ENCODE results near the gene USH1G. TPM values are rescaled to one million over a fixed set of nuclear protein-coding genes. Genes with fewer than 3 reads are reported as not detected.
A peak's percentile ranks its signal among the peaks of the same experiment; 100 is the strongest.

Gene USH1G
- polyA plus RNA-seq, 2 donors, result 6.0 to 11.9 TPM

GRCh38 chr17:74954665-74955421 lies 31.8 kb upstream of the USH1G start:
- Histone ChIP-seq H3K4me1 (ENCODE audit: control insufficient read depth in 2 of 2, insufficient read depth in 2 of 2, low read length in 1 of 2) (peaks cover 0 to 12% of the 10 kb centered on the region in 2 donors), H3K4me3 (ENCODE audit: low read depth in 1 of 2, low read length in 2 of 2) (no peak overlapping the region), H3K27ac (ENCODE audit: low read depth in 2 of 2, low read length in 1 of 2) (no peak overlapping the region), H3K27me3 (ENCODE audit: control insufficient read depth in 1 of 2, insufficient read depth in 2 of 2, low read length in 2 of 2) (no peaks in the 10 kb centered on the region), H3K36me3 (ENCODE audit: control insufficient read depth in 2 of 2, insufficient read depth in 2 of 2, low read length in 1 of 2) (peaks cover 0 to 7% of the 10 kb centered on the region in 2 donors), H3K9me3 (ENCODE audit: control insufficient read depth in 2 of 2, insufficient read depth in 1 of 2, low read depth in 1 of 2, low read length in 1 of 2) (no peaks in the 10 kb centered on the region)
- 71 to 75% methylated on average over 13 of the region's 13 CpGs for WGBS, 2 donors

DNA sequence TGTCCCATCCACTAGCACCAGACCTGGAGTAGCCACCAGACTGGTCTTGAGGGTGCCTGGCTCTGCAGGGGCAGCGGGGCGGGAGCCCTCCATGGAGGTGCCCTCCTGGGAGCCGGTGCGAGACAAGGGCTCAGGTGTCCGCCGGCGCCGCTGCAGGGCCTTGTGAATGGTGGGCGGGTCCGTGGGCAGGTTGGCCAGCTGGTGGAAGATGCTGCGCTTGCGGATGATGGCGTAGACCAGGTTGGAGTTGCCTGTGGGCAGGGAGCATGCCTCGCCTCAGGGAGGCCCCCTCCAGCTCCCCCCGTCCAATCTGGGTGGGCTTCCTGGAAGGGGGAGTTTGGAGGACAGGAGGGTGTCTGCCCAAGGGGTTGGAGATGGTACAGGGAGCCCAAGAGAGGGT lies 31.1 kb upstream of the USH1G start:
- Histone ChIP-seq H3K27ac (ENCODE audit: low read depth in 2 of 2, low read length in 1 of 2) (no peak overlapping the region), H3K36me3 (ENCODE audit: control insufficient read depth in 2 of 2, insufficient read depth in 2 of 2, low read length in 1 of 2) (peaks cover 0 to 8% of the 10 kb centered on the region in 2 donors), H3K4me1 (ENCODE audit: control insufficient read depth in 2 of 2, insufficient read depth in 2 of 2, low read length in 1 of 2) (peaks cover 0 to 12% of the 10 kb centered on the region in 2 donors), H3K27me3 (ENCODE audit: control insufficient read depth in 1 of 2, insufficient read depth in 2 of 2, low read length in 2 of 2) (no peaks in the 10 kb centered on the region), H3K4me3 (ENCODE audit: low read depth in 1 of 2, low read length in 2 of 2) (no peak overlapping the region), H3K9me3 (ENCODE audit: control insufficient read depth in 2 of 2, insufficient read depth in 1 of 2, low read depth in 1 of 2, low read length in 1 of 2) (no peaks in the 10 kb centered on the region)
- 91% methylated on average over 15 of the region's 15 CpGs for WGBS, 2 donors

DNA sequence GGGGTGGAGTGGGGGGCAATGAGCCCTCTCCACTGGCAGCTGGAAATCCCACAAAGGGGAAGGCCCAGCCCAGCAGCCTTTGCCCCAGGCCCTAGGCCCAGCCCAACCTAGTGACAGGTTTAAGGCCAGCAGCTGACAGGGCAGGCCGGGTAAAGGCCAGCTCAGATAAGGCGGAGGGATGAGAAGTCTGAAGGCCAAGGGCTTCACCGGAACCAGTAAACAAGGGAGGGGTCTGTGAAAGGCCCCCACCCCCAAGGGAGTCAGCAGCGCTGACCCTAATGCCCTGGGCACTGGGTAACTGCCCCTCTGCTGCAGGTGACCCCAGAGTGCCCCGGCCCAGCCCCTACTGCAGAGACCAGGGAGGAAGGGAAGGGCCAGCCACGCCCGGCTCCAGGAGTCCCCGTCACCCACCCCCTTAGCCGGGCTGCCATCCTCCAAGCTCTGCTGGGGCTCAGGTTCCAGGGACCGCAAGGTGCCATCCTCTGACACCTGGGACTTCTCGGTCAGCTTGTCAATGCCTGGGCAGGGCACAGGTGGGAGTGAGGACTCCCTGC lies 30.2 kb upstream of the USH1G start:
- Histone ChIP-seq H3K27me3 (ENCODE audit: control insufficient read depth in 1 of 2, insufficient read depth in 2 of 2, low read length in 2 of 2) (no peaks in the 10 kb centered on the region), H3K27ac (ENCODE audit: low read depth in 2 of 2, low read length in 1 of 2) (no peak overlapping the region), H3K36me3 (ENCODE audit: control insufficient read depth in 2 of 2, insufficient read depth in 2 of 2, low read length in 1 of 2) (peaks cover 0 to 8% of the 10 kb centered on the region in 2 donors), H3K4me3 (ENCODE audit: low read depth in 1 of 2, low read length in 2 of 2) (no peak overlapping the region), H3K9me3 (ENCODE audit: control insufficient read depth in 2 of 2, insufficient read depth in 1 of 2, low read depth in 1 of 2, low read length in 1 of 2) (no peaks in the 10 kb centered on the region), H3K4me1 (ENCODE audit: control insufficient read depth in 2 of 2, insufficient read depth in 2 of 2, low read length in 1 of 2) (peaks cover 0 to 12% of the 10 kb centered on the region in 2 donors)
- 81 to 82% methylated on average over 11 of the region's 11 CpGs for WGBS, 2 donors

- H3K36me3 ChIP-seq (ENCODE audit: control insufficient read depth in 2 of 2, insufficient read depth in 2 of 2, low read length in 1 of 2), result peaks cover 0 to 8% of the 10 kb centered on the region in 2 donors
- 72 to 75% methylated on average over 23 to 24 of the region's 24 CpGs for WGBS, 2 donors
- H3K27me3 ChIP-seq (ENCODE audit: control insufficient read depth in 1 of 2, insufficient read depth in 2 of 2, low read length in 2 of 2), result no peaks in the 10 kb centered on the region
- H3K4me3 ChIP-seq (ENCODE audit: low read depth in 1 of 2, low read length in 2 of 2), result no peak overlapping the region
- H3K27ac ChIP-seq (ENCODE audit: low read depth in 2 of 2, low read length in 1 of 2), result no peak overlapping the region
- H3K4me1 ChIP-seq (ENCODE audit: control insufficient read depth in 2 of 2, insufficient read depth in 2 of 2, low read length in 1 of 2), result peaks cover 0 to 12% of the 10 kb centered on the region in 2 donors
- H3K9me3 ChIP-seq (ENCODE audit: control insufficient read depth in 2 of 2, insufficient read depth in 1 of 2, low read depth in 1 of 2, low read length in 1 of 2), result no peaks in the 10 kb centered on the region
Observed at GRCh38 chr17:74952431-74953133, 29.5 kb upstream of the USH1G start.

DNA sequence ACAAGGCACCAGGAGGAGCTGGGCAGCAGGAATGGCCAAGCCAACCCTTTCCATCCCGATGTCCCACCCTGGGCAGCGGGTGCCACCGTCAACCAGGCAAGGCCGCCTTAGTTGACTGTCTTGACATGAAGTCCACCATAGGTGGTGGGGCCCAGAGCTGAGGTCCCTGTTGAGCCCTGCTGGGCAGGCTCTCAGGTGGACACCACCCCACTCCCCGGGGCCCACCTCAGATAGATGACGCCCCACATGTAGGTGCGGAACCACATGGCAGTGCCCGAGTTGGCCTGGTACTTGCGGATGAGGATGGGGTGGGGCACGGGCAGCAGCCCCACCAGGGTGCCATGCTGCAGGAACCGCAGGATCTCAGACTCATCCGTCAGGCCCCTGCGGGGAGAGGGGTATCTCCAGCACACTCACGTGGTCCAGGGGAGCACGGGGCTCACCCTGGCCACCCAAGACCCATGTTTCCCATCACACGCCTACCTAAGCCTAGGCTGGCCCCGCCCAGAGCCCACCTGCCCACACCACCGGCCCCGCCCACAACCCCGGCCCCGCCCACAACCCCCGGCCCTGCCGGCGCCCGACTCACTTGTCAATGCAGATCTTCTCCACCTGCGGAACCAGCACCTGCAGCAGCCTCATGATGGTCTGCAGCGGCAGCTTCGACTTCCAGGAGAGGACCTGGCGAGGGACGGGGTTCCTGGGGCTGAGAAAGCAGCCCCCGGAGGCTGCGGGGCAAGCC lies 28.8 kb upstream of the USH1G start:
- H3K27me3 ChIP-seq (ENCODE audit: control insufficient read depth in 1 of 2, insufficient read depth in 2 of 2, low read length in 2 of 2), result no peaks in the 10 kb centered on the region
- no peaks in the 10 kb centered on the region for H3K9me3 ChIP-seq (ENCODE audit: control insufficient read depth in 2 of 2, insufficient read depth in 1 of 2, low read depth in 1 of 2, low read length in 1 of 2)
- no peak overlapping the region for H3K4me3 ChIP-seq (ENCODE audit: low read depth in 1 of 2, low read length in 2 of 2)
- 74 to 77% methylated on average over 29 to 32 of the region's 32 CpGs for WGBS, 2 donors
- H3K36me3 ChIP-seq (ENCODE audit: control insufficient read depth in 2 of 2, insufficient read depth in 2 of 2, low read length in 1 of 2), result peaks cover 0 to 8% of the 10 kb centered on the region in 2 donors
- H3K27ac ChIP-seq (ENCODE audit: low read depth in 2 of 2, low read length in 1 of 2), result no peak overlapping the region
- H3K4me1 ChIP-seq (ENCODE audit: control insufficient read depth in 2 of 2, insufficient read depth in 2 of 2, low read length in 1 of 2), result peaks cover 0 to 12% of the 10 kb centered on the region in 2 donors

DNA sequence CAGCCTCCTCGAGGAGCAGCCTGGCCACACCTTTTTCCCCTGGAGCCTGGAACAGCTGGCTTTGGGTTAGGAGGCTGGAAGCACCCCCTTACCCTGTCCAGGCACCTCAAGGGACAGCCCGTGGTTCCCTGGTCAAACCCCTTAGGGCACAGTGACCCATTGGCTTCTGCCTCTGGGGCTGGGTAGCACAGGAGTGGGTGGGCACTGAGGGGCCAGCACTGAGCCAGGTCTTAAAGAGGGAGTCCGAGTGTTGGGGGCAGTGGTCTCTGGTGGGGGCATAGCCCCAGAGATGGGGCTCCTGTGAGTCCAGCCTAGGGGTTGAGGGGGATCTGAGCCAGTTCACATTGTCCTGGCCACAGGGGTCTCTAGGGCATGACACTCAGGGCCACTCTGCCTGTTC lies 28.0 kb upstream of the USH1G start:
- Histone ChIP-seq H3K4me1 (ENCODE audit: control insufficient read depth in 2 of 2, insufficient read depth in 2 of 2, low read length in 1 of 2) (peaks cover 0 to 12% of the 10 kb centered on the region in 2 donors), H3K27ac (ENCODE audit: low read depth in 2 of 2, low read length in 1 of 2) (peak overlapping the region in 1 of 2 donors; percentile 66), H3K36me3 (ENCODE audit: control insufficient read depth in 2 of 2, insufficient read depth in 2 of 2, low read length in 1 of 2) (peaks cover 0 to 11% of the 10 kb centered on the region in 2 donors), H3K9me3 (ENCODE audit: control insufficient read depth in 2 of 2, insufficient read depth in 1 of 2, low read depth in 1 of 2, low read length in 1 of 2) (no peaks in the 10 kb centered on the region), H3K27me3 (ENCODE audit: control insufficient read depth in 1 of 2, insufficient read depth in 2 of 2, low read length in 2 of 2) (no peaks in the 10 kb centered on the region), H3K4me3 (ENCODE audit: low read depth in 1 of 2, low read length in 2 of 2) (no peak overlapping the region)
- WGBS, 2 donors, result 50 to 59% methylated on average over 3 of the region's 3 CpGs

DNA sequence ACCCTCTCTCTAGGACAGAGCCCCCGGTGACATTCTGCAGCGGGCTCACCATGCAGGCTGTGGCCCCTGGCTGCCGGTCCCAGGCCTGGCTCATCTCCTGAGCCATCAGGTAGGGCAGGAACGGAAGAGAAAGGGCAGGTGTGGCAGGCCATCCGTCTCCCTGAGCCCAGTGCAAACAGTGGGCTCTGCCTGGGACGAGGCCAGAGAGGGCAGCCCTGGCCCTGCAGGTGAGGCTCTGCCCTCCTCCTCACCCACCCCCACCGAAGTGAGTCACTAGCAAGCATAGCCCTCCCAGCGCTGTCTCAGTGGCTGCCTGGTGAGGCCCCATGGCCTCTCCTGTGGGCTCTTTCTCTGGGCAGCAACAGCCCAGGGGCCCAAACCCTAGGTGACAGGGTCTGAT lies 27.2 kb upstream of the USH1G start:
- Histone ChIP-seq H3K27ac (ENCODE audit: low read depth in 2 of 2, low read length in 1 of 2) (peak overlapping the region; percentile 62 to 66), H3K9me3 (ENCODE audit: control insufficient read depth in 2 of 2, insufficient read depth in 1 of 2, low read depth in 1 of 2, low read length in 1 of 2) (no peaks in the 10 kb centered on the region), H3K27me3 (ENCODE audit: control insufficient read depth in 1 of 2, insufficient read depth in 2 of 2, low read length in 2 of 2) (no peaks in the 10 kb centered on the region), H3K4me1 (ENCODE audit: control insufficient read depth in 2 of 2, insufficient read depth in 2 of 2, low read length in 1 of 2) (peaks cover 0 to 12% of the 10 kb centered on the region in 2 donors), H3K36me3 (ENCODE audit: control insufficient read depth in 2 of 2, insufficient read depth in 2 of 2, low read length in 1 of 2) (peaks cover 0 to 11% of the 10 kb centered on the region in 2 donors), H3K4me3 (ENCODE audit: low read depth in 1 of 2, low read length in 2 of 2) (no peak overlapping the region)
- WGBS, 2 donors, result 38 to 47% methylated on average over 7 to 8 of the region's 8 CpGs

DNA sequence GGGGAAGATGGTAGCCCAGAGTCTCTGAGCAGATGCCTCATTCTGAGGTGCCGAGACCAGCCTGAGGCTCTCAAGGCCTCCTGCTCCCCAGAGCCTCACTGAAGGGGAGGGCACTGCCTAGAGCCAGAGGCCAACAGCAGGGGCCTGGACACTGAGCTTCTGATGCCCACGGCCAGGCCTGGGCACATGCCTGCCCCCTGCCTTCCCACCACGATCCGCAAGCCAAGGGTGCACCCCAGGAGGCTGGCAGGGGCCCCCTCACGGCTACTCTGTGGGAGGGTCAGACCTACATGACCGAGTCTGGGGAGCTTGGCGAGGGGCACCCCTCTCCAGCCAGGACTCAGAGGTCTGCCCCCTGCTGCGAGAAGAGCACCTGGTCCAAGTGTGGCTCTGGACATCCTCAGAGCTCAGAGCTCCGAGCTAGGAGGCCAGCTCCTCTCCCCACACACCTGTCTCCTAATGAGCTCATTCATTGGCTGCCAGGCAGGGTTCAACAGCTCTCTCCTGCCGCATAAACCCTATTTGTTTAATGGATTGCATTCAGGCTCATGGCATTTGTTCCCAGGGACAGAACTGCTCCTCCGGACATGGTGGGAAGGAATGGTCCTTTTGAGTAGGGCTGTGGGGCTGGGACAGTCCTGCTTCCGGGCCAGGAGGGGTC lies 26.5 kb upstream of the USH1G start:
- peak overlapping the region; percentile 62 to 66 for H3K27ac ChIP-seq (ENCODE audit: low read depth in 2 of 2, low read length in 1 of 2)

More for the DNA sequence above, 26.5 kb upstream of the USH1G start:
- no peak overlapping the region for H3K4me3 ChIP-seq (ENCODE audit: low read depth in 1 of 2, low read length in 2 of 2)
- no peaks in the 10 kb centered on the region for H3K9me3 ChIP-seq (ENCODE audit: control insufficient read depth in 2 of 2, insufficient read depth in 1 of 2, low read depth in 1 of 2, low read length in 1 of 2)
- 49 to 59% methylated on average over 12 of the region's 12 CpGs for whole genome bisulfite sequencing, 2 donors
- peaks cover 0 to 12% of the 10 kb centered on the region in 2 donors for H3K4me1 ChIP-seq (ENCODE audit: control insufficient read depth in 2 of 2, insufficient read depth in 2 of 2, low read length in 1 of 2)
- H3K27me3 ChIP-seq (ENCODE audit: control insufficient read depth in 1 of 2, insufficient read depth in 2 of 2, low read length in 2 of 2), result no peaks in the 10 kb centered on the region
- H3K36me3 ChIP-seq (ENCODE audit: control insufficient read depth in 2 of 2, insufficient read depth in 2 of 2, low read length in 1 of 2), result peaks cover 0 to 11% of the 10 kb centered on the region in 2 donors
